IMR-90 (cell line): Measurements from ENCODE around the gene GRM2. TPM values are rescaled to one million over a fixed set of nuclear protein-coding genes. Genes with fewer than 3 reads are reported as not detected.

ENCODE experiments used
- ATAC-seq: fragments of 200-7000 bp; cut with Tn5 transposase; 2 replicates; pipeline ENCODE4 v1.9.1; 2020; ENCODE audit warnings: low read depth, mild to moderate bottlenecking, moderate library complexity
- BruUV-seq: library from RNA; stranded (reverse); fragments of 400-500 nt; replicated peaks from 2 replicates; lab custom pipeline; 2021; lab: Mats Ljungman, UMichigan
- CTCF ChIA-PET: fragments of 300-600 bp; formaldehyde crosslinking; extraction: SDS; loops from one replicate; lab custom pipeline; 2021; ENCODE audit warnings: antibody characterized with exemption; lab: Yijun Ruan, JAX
- POLR2A ChIA-PET: fragments of 300-600 bp; sonication (Branson Sonifier 250); formaldehyde crosslinking; loops from one replicate; lab custom pipeline; 2022; ENCODE audit warnings: antibody characterized with exemption; ENCODE audit not compliant: unreplicated experiment; lab: Charles Lee
- DNase-seq: peaks from one replicate; pipeline ENCODE4 v3.0.0; 2013
- H2AFZ ChIP-seq: replicated peaks from 2 replicates; pipeline ENCODE3; 2013; ENCODE audit warnings: low read length, mild to moderate bottlenecking; ENCODE audit not compliant: poor library complexity
- H2AK5ac ChIP-seq: 2 replicates; pipeline ENCODE4 v1.6.1; 2013; ENCODE audit warnings: low read depth, low read length, inconsistent platforms
- H2AK9ac ChIP-seq: replicated peaks from 2 replicates; pipeline ENCODE3; 2013; ENCODE audit warnings: mild to moderate bottlenecking, low read depth, low read length, moderate library complexity; ENCODE audit not compliant: poor library complexity
- H2BK120ac ChIP-seq: 2 replicates; pipeline ENCODE4 v1.6.1; 2013; ENCODE audit warnings: low read depth, low read length, inconsistent platforms
- H2BK15ac ChIP-seq: 3 replicates; pipeline ENCODE4 v1.6.1; 2013; ENCODE audit warnings: low read depth, low read length, inconsistent platforms
- H2BK20ac ChIP-seq: 2 replicates; pipeline ENCODE4 v1.6.1; 2013; ENCODE audit warnings: low read depth, mild to moderate bottlenecking, inconsistent platforms, low read length, moderate library complexity
- H2BK5ac ChIP-seq: 2 replicates; pipeline ENCODE4 v1.6.1; 2013; ENCODE audit warnings: mild to moderate bottlenecking, low read depth, low read length, inconsistent platforms; ENCODE audit not compliant: poor library complexity, severe bottlenecking
- H3K14ac ChIP-seq: replicated peaks from 2 replicates; pipeline ENCODE4 v1.6.1; 2013; ENCODE audit warnings: low read depth, low read length, inconsistent platforms
- H3K18ac ChIP-seq: 2 replicates; pipeline ENCODE4 v1.6.1; 2013; ENCODE audit warnings: low read depth, low read length, control low read depth
- H3K23ac ChIP-seq: 2 replicates; pipeline ENCODE4 v1.6.1; 2013; ENCODE audit warnings: low read depth, low read length, inconsistent platforms
- H3K27ac ChIP-seq: 2 replicates; pipeline ENCODE4 v1.5.1; 2013; ENCODE audit warnings: mild to moderate bottlenecking, control low read depth, low read length; ENCODE audit not compliant: insufficient read depth
- H3K27me3 ChIP-seq: 2 replicates; pipeline ENCODE4 v1.6.1; 2013; ENCODE audit warnings: low read length; ENCODE audit not compliant: control insufficient read depth, insufficient read depth
- H3K36me3 ChIP-seq: 2 replicates; pipeline ENCODE4 v1.6.1; 2013; ENCODE audit warnings: low read length, mixed read lengths; ENCODE audit not compliant: control insufficient read depth, insufficient read depth
- H3K4ac ChIP-seq: 2 replicates; pipeline ENCODE4 v1.6.1; 2013; ENCODE audit warnings: low read depth, low read length, inconsistent platforms
- H3K4me1 ChIP-seq: 2 replicates; pipeline ENCODE4 v1.6.1; 2013; ENCODE audit warnings: low read length, mixed read lengths; ENCODE audit not compliant: control insufficient read depth, insufficient read depth
- H3K4me2 ChIP-seq: 2 replicates; pipeline ENCODE4 v1.6.1; 2013; ENCODE audit warnings: low read depth, mild to moderate bottlenecking, control low read depth, low read length, moderate library complexity
- H3K4me3 ChIP-seq: 2 replicates; pipeline ENCODE4 v1.5.1; 2013; ENCODE audit warnings: low read depth, mild to moderate bottlenecking, control low read depth, low read length, moderate library complexity; ENCODE audit not compliant: insufficient read depth
- H3K56ac ChIP-seq: 2 replicates; pipeline ENCODE4 v1.6.1; 2013; ENCODE audit warnings: low read length, inconsistent platforms; ENCODE audit not compliant: insufficient read depth; ENCODE audit errors: extremely low read depth
- H3K79me1 ChIP-seq, 2 experiments: 2 replicates each; pipeline ENCODE4 v1.6.1; 2013; ENCODE audit warnings: low read length in 2 of 2, inconsistent platforms in 1 of 2, low read depth in 1 of 2
- H3K9ac ChIP-seq: 2 replicates; pipeline ENCODE4 v1.6.1; 2013; ENCODE audit warnings: low read depth, low read length, control low read depth
- H3K9me1 ChIP-seq: 2 replicates; pipeline ENCODE4 v1.6.1; 2013; ENCODE audit warnings: low read length, inconsistent platforms; ENCODE audit not compliant: insufficient read depth
- H3K9me3 ChIP-seq: 2 replicates; pipeline ENCODE4 v1.6.1; 2013; ENCODE audit warnings: low read length; ENCODE audit not compliant: control insufficient read depth, insufficient read depth
- H4K20me1 ChIP-seq: 2 replicates; pipeline ENCODE4 v1.6.1; 2013; ENCODE audit warnings: low read length, inconsistent platforms; ENCODE audit not compliant: insufficient read depth
- H4K5ac ChIP-seq: 2 replicates; pipeline ENCODE4 v1.6.1; 2013; ENCODE audit warnings: mild to moderate bottlenecking, low read depth, low read length, control low read depth
- H4K8ac ChIP-seq, 2 experiments: 2 replicates each; pipeline ENCODE4 v1.6.1; 2013; ENCODE audit warnings: low read depth in 2 of 2, low read length in 2 of 2, control low read depth in 1 of 2, inconsistent platforms in 1 of 2
- H4K91ac ChIP-seq: 2 replicates; pipeline ENCODE4 v1.6.1; 2013; ENCODE audit warnings: low read depth, low read length, inconsistent platforms; ENCODE audit not compliant: insufficient read depth
- BHLHE40 ChIP-seq: fragments of 150-350 bp; IDR thresholded peaks from 2 replicates; pipeline ENCODE4 v1.6.1; 2016; ENCODE audit warnings: mild to moderate bottlenecking, low read depth, low read length
- CEBPB ChIP-seq: IDR thresholded peaks from 2 replicates; pipeline ENCODE4 v1.6.1; 2012; ENCODE audit warnings: low read depth, low read length, improper control_type of control experiment
- CTCF ChIP-seq: conservative IDR thresholded peaks from 2 replicates; pipeline ENCODE4 v1.5.1; 2012; ENCODE audit warnings: mild to moderate bottlenecking, low read depth, low read length, improper control_type of control experiment
- ELK1 ChIP-seq: fragments of 150-350 bp; IDR thresholded peaks from 2 replicates; pipeline ENCODE4 v1.6.1; 2016; ENCODE audit warnings: low read depth, mild to moderate bottlenecking, low read length, moderate library complexity, borderline replicate concordance
- FOS ChIP-seq: fragments of 150-350 bp; IDR thresholded peaks from 2 replicates; pipeline ENCODE4 v1.6.1; 2016; ENCODE audit warnings: low read depth, low read length
- MAFK ChIP-seq: IDR thresholded peaks from 2 replicates; pipeline ENCODE4 v1.6.1; 2012; ENCODE audit warnings: low read depth, low read length, improper control_type of control experiment
- MXI1 ChIP-seq: IDR thresholded peaks from 2 replicates; pipeline ENCODE4 v1.6.1; 2012; ENCODE audit warnings: low read depth, mild to moderate bottlenecking, low read length, moderate library complexity, borderline replicate concordance
- NFE2L2 ChIP-seq: fragments of 150-350 bp; IDR thresholded peaks from 2 replicates; pipeline ENCODE4 v1.6.1; 2016; ENCODE audit warnings: low read depth, mild to moderate bottlenecking, low read length
- POLR2A ChIP-seq: IDR thresholded peaks from 2 replicates; pipeline ENCODE4 v1.6.1; 2012; ENCODE audit warnings: mild to moderate bottlenecking, low read depth, low read length
- RAD21 ChIP-seq: IDR thresholded peaks from 2 replicates; pipeline ENCODE4 v1.6.1; 2012; ENCODE audit warnings: low read length, improper control_type of control experiment
- RCOR1 ChIP-seq: IDR thresholded peaks from 2 replicates; pipeline ENCODE4 v1.6.1; 2012; ENCODE audit warnings: mild to moderate bottlenecking, low read length, improper control_type of control experiment; ENCODE audit not compliant: insufficient replicate concordance
- RFX5 ChIP-seq: IDR thresholded peaks from 2 replicates; pipeline ENCODE4 v1.8.0; 2012; ENCODE audit warnings: low read depth, mild to moderate bottlenecking, low read length, moderate library complexity
- USF2 ChIP-seq: fragments of 150-350 bp; IDR thresholded peaks from 2 replicates; pipeline ENCODE4 v1.6.1; 2017; ENCODE audit warnings: mild to moderate bottlenecking, antibody characterized with exemption, low read length, low read depth
- WGBS, 2 experiments: methylation state at CpG; one replicate each; pipeline versions ENCODE4 v1.1.5 to v1.1.7; 2013; ENCODE audit warnings: missing lambda C conversion rate in 2 of 2; ENCODE audit not compliant: insufficient read length in 1 of 2; ENCODE audit errors: extremely low coverage in 2 of 2; 5-methylcytosine and 5-hydroxymethylcytosine counted together
- dilution Hi-C: fragments of 300-500 bp; cut with HindIII; formaldehyde crosslinking; loops from one replicate; pipeline ENCODE4 v1.14.3; 2018; ENCODE audit warnings: low sequenced_read_pairs; ENCODE audit not compliant: unreplicated experiment
- in situ Hi-C: fragments of 300-500 bp; cut with MboI; formaldehyde crosslinking; loops from 3 replicates; pipeline ENCODE4 v1.14.3; 2019; ENCODE audit warnings: low sequenced_read_pairs, inconsistent platforms, mixed read lengths
- intact Hi-C: fragments of 100-400 bp; cut with micrococcal nuclease; formaldehyde crosslinking; loops from 2 replicates; pipeline ENCODE4 v1.10.0; 2022
- polyA plus RNA-seq, 3 experiments: library from polyadenylated mRNA; depleted of rRNA; stranded (reverse); fragments of >200 nt; gene quantifications; 2 replicates each; pipeline ENCODE4 v1.2.3, GENCODE V29; 2012; ENCODE audit warnings: low replicate concordance in 1 of 3
- total RNA-seq: library from RNA; depleted of rRNA; stranded (reverse); fragments of >200 nt; gene quantifications from 2 replicates; pipeline ENCODE4 v1.2.3, GENCODE V29; 2012

Gene GRM2
- total and polyA plus RNA-seq, 2 of the 4 experiments (the other 2 are of a cell fraction), result under 0.01 to 0.14 TPM

GRCh38 chr3:51712038-51712420, 5.2 kb downstream of the GRM2 start:
- Histone ChIP-seq H3K18ac (no peak overlapping the region), H3K79me1 (no peaks in the 10 kb centered on the region), H2BK120ac (no peak overlapping the region), H4K8ac (no peak overlapping the region), H3K56ac (no peak overlapping the region), H2BK15ac (no peak overlapping the region), H3K14ac (no peak overlapping the region), H3K9me3 (no peaks in the 10 kb centered on the region), H3K36me3 (no peaks in the 10 kb centered on the region), H2BK20ac (no peak overlapping the region), H3K4ac (no peak overlapping the region), H3K27ac (no peak overlapping the region), H4K20me1 (no peaks in the 10 kb centered on the region), H2AK5ac (no peak overlapping the region), H3K4me1 (no peaks in the 10 kb centered on the region), H3K4me3 (no peak overlapping the region), H4K5ac (no peak overlapping the region), H3K9ac (no peak overlapping the region), H2AFZ (no peak overlapping the region), H3K4me2 (no peak overlapping the region), H4K91ac (no peak overlapping the region), H2BK5ac (no peak overlapping the region), H3K23ac (no peak overlapping the region), H3K27me3 (peaks cover 15% of the 10 kb centered on the region; the same call in 1 of the 2 replicates), H2AK9ac (no peak overlapping the region), H3K9me1 (no peaks in the 10 kb centered on the region; the same call in 1 of the 2 replicates)
- WGBS, 2 experiments, result no CpG with 5 or more reads among the region's 1 CpG
- dilution Hi-C loops, result no loop called here
- CTCF ChIA-PET, result no interaction called here
- TF ChIP-seq RFX5, result no peak
- no peak for TF ChIP-seq POLR2A
- no peak for TF ChIP-seq CTCF
- no peak for TF ChIP-seq MXI1
- no peak for TF ChIP-seq MAFK
- no peak for TF ChIP-seq FOS
- no peak for TF ChIP-seq RCOR1
- TF ChIP-seq NFE2L2, result no peak
- TF ChIP-seq BHLHE40, result no peak
- no peak for TF ChIP-seq CEBPB
- TF ChIP-seq RAD21, result no peak
- no peak for TF ChIP-seq USF2
- TF ChIP-seq ELK1, result no peak
- in situ Hi-C loops, result no loop called here
- ATAC-seq (no peak), DNase-seq (no peak)
- POLR2A ChIA-PET, result no interaction called here
- no TSS peak for BruUV-seq
- intact Hi-C loops, result loop anchor here (5.0 kb wide), 1 partner anchor 90 kb away; no protein-coding TSS in a partner anchor
